Stimulated activated CD8-positive, alpha-beta memory T cell treated with anti-CD3 and anti-CD28 coated beads, Interleukin-15, amount 100 ng/mL, for 48 hours (primary cell): Measurements from ENCODE around the gene MRC1.
"Not testable (repeated sequence)": the region's sequence is repeated elsewhere in the genome, so short reads cannot be mapped to it uniquely, and the experiment has no call there.

Source experiments
- DNase-seq, 2 donors: peaks; one replicate each; pipeline ENCODE4 v3.0.0-alpha.2; 2020; ENCODE audit warnings: low read depth in 2 of 2

MRC1 gene

GRCh38 chr10:17905491-17905890 is 96.3 kb downstream of the MRC1 start:
- no peak for DNase-seq

- DNase-seq = no peak
Observed at GRCh38 chr10:17906002-17906401, 96.9 kb downstream of the MRC1 start.

- no peak for DNase-seq
Observed at GRCh38 chr10:17907641-17908040, 98.5 kb downstream of the MRC1 start.

- DNase-seq = no peak
Observed at GRCh38 chr10:17910125-17910789, 101.1 kb downstream of the MRC1 start.

GRCh38 chr10:17912754-17913153 is 103.6 kb downstream of the MRC1 start:
- no peak for DNase-seq

GRCh38 chr10:17913604-17914003 is 104.5 kb downstream of the MRC1 start:
- no peak for DNase-seq

GRCh38 chr10:17914169-17915045 is 105.3 kb downstream of the MRC1 start:
- DNase-seq = no peak

- DNase-seq = no peak
Observed at GRCh38 chr10:17915181-17915580, 106.0 kb downstream of the MRC1 start.

- no peak for DNase-seq
Observed at GRCh38 chr10:17918187-17918903, 109.2 kb downstream of the MRC1 start.

- no peak for DNase-seq
Observed at GRCh38 chr10:17921378-17921777, 112.2 kb downstream of the MRC1 start.

GRCh38 chr10:17923728-17924127 is 114.6 kb downstream of the MRC1 start:
- no peak for DNase-seq

GRCh38 chr10:17943033-17943745 is 134.0 kb downstream of the MRC1 start:
- no peak for DNase-seq

GRCh38 chr10:17950269-17950668 is 141.1 kb downstream of the MRC1 start:
- not testable (repeated sequence) for DNase-seq

GRCh38 chr10:17950726-17951125 is 141.6 kb downstream of the MRC1 start:
- DNase-seq = no peak

GRCh38 chr10:17951868-17952371 is 142.8 kb downstream of the MRC1 start, which contains the start of gene SLC39A12:
Gene SLC39A12, plus strand, starts transcription at chr10:17951918. Its CDS starts 1,359 bp downstream, at chr10:17953277.
- DNase-seq = no peak

- DNase-seq = not testable (repeated sequence)
Observed at GRCh38 chr10:17954372-17954771, 145.2 kb downstream of the MRC1 start.

GRCh38 chr10:17954861-17955260 is 145.7 kb downstream of the MRC1 start:
- DNase-seq = no peak

- DNase-seq = no peak
Observed at GRCh38 chr10:17958049-17958448, 148.9 kb downstream of the MRC1 start.

- DNase-seq = no peak
Observed at GRCh38 chr10:17959870-17960269, 150.7 kb downstream of the MRC1 start.
